Glomerular visceral epithelial cell (primary cell): ENCODE measurements around the gene MNX1.

Experiments
- DNase-seq: peaks from one replicate; pipeline ENCODE4 v3.0.0-alpha.2; 2016; ENCODE audit errors: extremely low spot score

MNX1 gene

GRCh38 chr7:157002819-157003421 is 7.5 kb downstream of the MNX1 start:
- DNase-seq, result no peak

- no peak for DNase-seq
These were observed 8.3 kb downstream of the MNX1 start for GRCh38 chr7:157001920-157002818.

GRCh38 chr7:157000741-157001653 is 9.5 kb downstream of the MNX1 start:
- no peak for DNase-seq

- DNase-seq, result no peak
These were observed 10.3 kb downstream of the MNX1 start for GRCh38 chr7:156999958-157000726.

- DNase-seq, result no peak
These were observed 11.2 kb downstream of the MNX1 start for GRCh38 chr7:156998988-156999957.

- no peak for DNase-seq
These were observed 16.0 kb downstream of the MNX1 start for GRCh38 chr7:156994417-156994816.

- no peak for DNase-seq
These were observed 16.6 kb downstream of the MNX1 start for GRCh38 chr7:156993925-156994235.

- no peak for DNase-seq
These were observed 17.2 kb downstream of the MNX1 start for GRCh38 chr7:156993021-156993924.

- no peak for DNase-seq
These were observed 20.5 kb downstream of the MNX1 start for GRCh38 chr7:156989766-156990535.

- no peak for DNase-seq
These were observed 21.9 kb downstream of the MNX1 start for GRCh38 chr7:156988343-156989185.

GRCh38 chr7:156986378-156986777 is 24.1 kb downstream of the MNX1 start:
- DNase-seq, result no peak

GRCh38 chr7:156985101-156985992 is 25.1 kb downstream of the MNX1 start:
- no peak for DNase-seq

GRCh38 chr7:156984174-156984891 is 26.1 kb downstream of the MNX1 start:
- DNase-seq, result no peak

- DNase-seq, result no peak
These were observed 30.8 kb downstream of the MNX1 start for GRCh38 chr7:156979711-156980110.

- DNase-seq, result no peak
These were observed 31.4 kb downstream of the MNX1 start for GRCh38 chr7:156979007-156979606.

- DNase-seq, result no peak
These were observed 34.8 kb downstream of the MNX1 start for GRCh38 chr7:156975620-156976019.
